ENCODE results near the gene MAOB.

The MAOB gene

GRCh38 chrX:43860646-43861370, 21.4 kb downstream of the MAOB start:
- no peak for DNase-seq (ENCODE audit: low spot score)

- DNase-seq (ENCODE audit: low spot score) = no peak
These were observed 28.9 kb downstream of the MAOB start for GRCh38 chrX:43853225-43853828.

GRCh38 chrX:43850629-43851028, 31.6 kb downstream of the MAOB start:
- no peak for DNase-seq (ENCODE audit: low spot score)

- no peak for DNase-seq (ENCODE audit: low spot score)
These were observed 33.1 kb downstream of the MAOB start for GRCh38 chrX:43849173-43849572.

GRCh38 chrX:43847352-43847751, 34.9 kb downstream of the MAOB start:
- DNase-seq (ENCODE audit: low spot score) = no peak

- no peak for DNase-seq (ENCODE audit: low spot score)
These were observed 35.7 kb downstream of the MAOB start for GRCh38 chrX:43846558-43846957.

- no peak for DNase-seq (ENCODE audit: low spot score)
These were observed 36.5 kb downstream of the MAOB start for GRCh38 chrX:43845776-43846175.

- DNase-seq (ENCODE audit: low spot score) = no peak
These were observed 42.0 kb downstream of the MAOB start for GRCh38 chrX:43840265-43840664.

- DNase-seq (ENCODE audit: low spot score) = no peak
These were observed 45.6 kb downstream of the MAOB start for GRCh38 chrX:43836435-43837184.

- DNase-seq (ENCODE audit: low spot score) = no peak
These were observed 46.7 kb downstream of the MAOB start for GRCh38 chrX:43835559-43835958.

- DNase-seq (ENCODE audit: low spot score) = no peak
These were observed 54.5 kb downstream of the MAOB start for GRCh38 chrX:43827791-43828190.

GRCh38 chrX:43822014-43822413, 60.2 kb downstream of the MAOB start:
- no peak for DNase-seq (ENCODE audit: low spot score)

- no peak for DNase-seq (ENCODE audit: low spot score)
These were observed 64.8 kb downstream of the MAOB start for GRCh38 chrX:43817444-43817843.

GRCh38 chrX:43815209-43815608, 67.0 kb downstream of the MAOB start:
- no peak for DNase-seq (ENCODE audit: low spot score)

- no peak for DNase-seq (ENCODE audit: low spot score)
These were observed 68.4 kb downstream of the MAOB start for GRCh38 chrX:43813898-43814297.

- no peak for DNase-seq (ENCODE audit: low spot score)
These were observed 68.9 kb downstream of the MAOB start for GRCh38 chrX:43813319-43813718.

GRCh38 chrX:43809463-43809862, 72.8 kb downstream of the MAOB start:
- no peak for DNase-seq (ENCODE audit: low spot score)

GRCh38 chrX:43808231-43808630, 74.0 kb downstream of the MAOB start:
- DNase-seq (ENCODE audit: low spot score) = no peak

GRCh38 chrX:43805579-43805978, 76.7 kb downstream of the MAOB start:
- DNase-seq (ENCODE audit: low spot score) = no peak

GRCh38 chrX:43804021-43804420, 78.2 kb downstream of the MAOB start:
- no peak for DNase-seq (ENCODE audit: low spot score)

GRCh38 chrX:43785930-43786591, 96.2 kb downstream of the MAOB start:
- DNase-seq (ENCODE audit: low spot score) = no peak

- no peak for DNase-seq (ENCODE audit: low spot score)
These were observed 124.2 kb downstream of the MAOB start for GRCh38 chrX:43758044-43758443.

- DNase-seq (ENCODE audit: low spot score) = no peak
These were observed 126.2 kb downstream of the MAOB start for GRCh38 chrX:43756076-43756475.
